Muscle layer of colon (tissue), 2 donors: ENCODE results near the gene FOXRED2.
"Not testable (repeated sequence)": the region's sequence is repeated elsewhere in the genome, so short reads cannot be mapped to it uniquely, and the experiment has no call there.

Source experiments
- H3K27ac ChIP-seq: one replicate; pipeline ENCODE4 v1.7.0; 2013; ENCODE audit warnings: low read depth, mild to moderate bottlenecking, low read length, moderate library complexity
- H3K27me3 ChIP-seq, 2 donors: one replicate each; pipeline ENCODE4 v1.7.0; 2013; ENCODE audit warnings: low read length in 2 of 2, mild to moderate bottlenecking in 2 of 2; ENCODE audit not compliant: insufficient read depth in 2 of 2, control insufficient read depth in 1 of 2
- H3K36me3 ChIP-seq: one replicate; pipeline ENCODE4 v1.7.0; 2013; ENCODE audit warnings: mild to moderate bottlenecking, low read length; ENCODE audit not compliant: insufficient read depth
- H3K4me1 ChIP-seq: one replicate; pipeline ENCODE4 v1.7.0; 2013; ENCODE audit warnings: mild to moderate bottlenecking, low read length; ENCODE audit not compliant: insufficient read depth
- H3K4me3 ChIP-seq, 2 donors: one replicate each; pipeline ENCODE4 v1.7.0; 2013; ENCODE audit warnings: low read length in 2 of 2, low read depth in 1 of 2, mild to moderate bottlenecking in 1 of 2, moderate library complexity in 1 of 2
- H3K9ac ChIP-seq: one replicate; pipeline ENCODE4 v1.7.0; 2013; ENCODE audit warnings: low read length
- H3K9me3 ChIP-seq: one replicate; pipeline ENCODE4 v1.7.0; 2013; ENCODE audit warnings: mild to moderate bottlenecking, low read length
- donor health status: abdominal sarcoma.
- donor health status: Adenocarcinoma of cecum.

Gene FOXRED2

GRCh38 chr22:36540867-36541642, 34.2 kb upstream of the FOXRED2 start:
- Histone ChIP-seq H3K9me3 (no peaks in the 10 kb centered on the region), H3K36me3 (no peaks in the 10 kb centered on the region), H3K27me3 (no peaks in the 10 kb centered on the region), H3K27ac (no peak overlapping the region), H3K4me1 (peaks cover 4% of the 10 kb centered on the region), H3K4me3 (no peak overlapping the region), H3K9ac (no peak overlapping the region)

- H3K4me1 ChIP-seq: peaks cover 4% of the 10 kb centered on the region
- no peaks in the 10 kb centered on the region for H3K27me3 ChIP-seq
- no peaks in the 10 kb centered on the region for H3K36me3 ChIP-seq
- H3K4me3 ChIP-seq: no peak overlapping the region
- H3K9me3 ChIP-seq: no peaks in the 10 kb centered on the region
- H3K27ac ChIP-seq: no peak overlapping the region
- no peak overlapping the region for H3K9ac ChIP-seq
Measured at GRCh38 chr22:36538529-36538928, 31.7 kb upstream of the FOXRED2 start.

GRCh38 chr22:36536717-36537116, 29.9 kb upstream of the FOXRED2 start:
- Histone ChIP-seq H3K9me3 (no peaks in the 10 kb centered on the region), H3K27ac (no peak overlapping the region), H3K27me3 (no peaks in the 10 kb centered on the region), H3K4me3 (no peak overlapping the region), H3K4me1 (no peaks in the 10 kb centered on the region), H3K36me3 (no peaks in the 10 kb centered on the region), H3K9ac (no peak overlapping the region)

GRCh38 chr22:36533320-36533719, 26.5 kb upstream of the FOXRED2 start:
- H3K27me3 ChIP-seq: not testable (repeated sequence)

GRCh38 chr22:36532466-36532865, 25.6 kb upstream of the FOXRED2 start:
- Histone ChIP-seq H3K27me3 (no peaks in the 10 kb centered on the region), H3K9me3 (no peaks in the 10 kb centered on the region), H3K4me1 (peaks cover 9% of the 10 kb centered on the region), H3K27ac (no peak overlapping the region), H3K4me3 (no peak overlapping the region), H3K36me3 (no peaks in the 10 kb centered on the region), H3K9ac (no peak overlapping the region)

More at GRCh38 chr22:36533320-36533719, 26.5 kb upstream of the FOXRED2 start:
- not testable (repeated sequence) for H3K27ac ChIP-seq, H3K4me1 ChIP-seq, H3K9me3 ChIP-seq, H3K4me3 ChIP-seq, H3K9ac ChIP-seq, H3K36me3 ChIP-seq

- H3K9ac ChIP-seq: peak within 1 kb of the TSS; percentile 92
- peak within 1 kb of the TSS; percentile 82 to 86 for H3K4me3 ChIP-seq
- no peaks in the 10 kb centered on the region for H3K27me3 ChIP-seq
- no peaks in the 10 kb centered on the region for H3K9me3 ChIP-seq
- peaks cover 12% of the 10 kb centered on the region for H3K4me1 ChIP-seq
- H3K27ac ChIP-seq: peak within 1 kb of the TSS; percentile 92
- H3K36me3 ChIP-seq: peaks cover 16% of the 10 kb centered on the region
Measured at GRCh38 chr22:36528795-36529751, 22.2 kb upstream of the FOXRED2 start, which contains the start of gene EIF3D. Gene EIF3D, minus strand, starts transcription at chr22:36529166. Its CDS starts 3,045 bp downstream, at chr22:36526121.

- Histone ChIP-seq H3K9me3 (no peaks in the 10 kb centered on the region), H3K4me3 (peak overlapping the region; percentile 82 to 86), H3K27ac (peak overlapping the region; percentile 91)
Measured at GRCh38 chr22:36528341-36528740, 21.5 kb upstream of the FOXRED2 start.

GRCh38 chr22:36522662-36523061, 15.8 kb upstream of the FOXRED2 start:
- H3K4me3 ChIP-seq: no peak overlapping the region
- peaks cover 5% of the 10 kb centered on the region for H3K4me1 ChIP-seq
- H3K36me3 ChIP-seq: peaks cover 78% of the 10 kb centered on the region
- no peak overlapping the region for H3K27ac ChIP-seq
- no peak overlapping the region for H3K9ac ChIP-seq
- no peaks in the 10 kb centered on the region for H3K9me3 ChIP-seq
- H3K27me3 ChIP-seq: no peaks in the 10 kb centered on the region

More at GRCh38 chr22:36528341-36528740, 21.5 kb upstream of the FOXRED2 start:
- no peaks in the 10 kb centered on the region for H3K27me3 ChIP-seq
- H3K36me3 ChIP-seq: peaks cover 23% of the 10 kb centered on the region
- H3K9ac ChIP-seq: peak overlapping the region; percentile 92
- peaks cover 12% of the 10 kb centered on the region for H3K4me1 ChIP-seq

GRCh38 chr22:36520423-36520822, 13.6 kb upstream of the FOXRED2 start:
- no peaks in the 10 kb centered on the region for H3K27me3 ChIP-seq
- no peak overlapping the region for H3K4me3 ChIP-seq
- H3K9me3 ChIP-seq: no peaks in the 10 kb centered on the region
- H3K9ac ChIP-seq: no peak overlapping the region
- H3K4me1 ChIP-seq: no peaks in the 10 kb centered on the region
- H3K27ac ChIP-seq: no peak overlapping the region
- peaks cover 97% of the 10 kb centered on the region for H3K36me3 ChIP-seq

- H3K36me3 ChIP-seq: peaks cover 95% of the 10 kb centered on the region
- H3K27ac ChIP-seq: not testable (repeated sequence)
Measured at GRCh38 chr22:36519906-36520305, 13.1 kb upstream of the FOXRED2 start.

GRCh38 chr22:36514766-36515165, 7.9 kb upstream of the FOXRED2 start:
- H3K36me3 ChIP-seq: peaks cover 90% of the 10 kb centered on the region
- H3K4me3 ChIP-seq: no peak overlapping the region
- H3K27me3 ChIP-seq: no peaks in the 10 kb centered on the region
- peaks cover 6% of the 10 kb centered on the region for H3K4me1 ChIP-seq
- no peak overlapping the region for H3K27ac ChIP-seq
- H3K9me3 ChIP-seq: no peaks in the 10 kb centered on the region
- no peak overlapping the region for H3K9ac ChIP-seq

More at GRCh38 chr22:36519906-36520305, 13.1 kb upstream of the FOXRED2 start:
- H3K4me3 ChIP-seq, H3K9ac ChIP-seq, H3K9me3 ChIP-seq, H3K27me3 ChIP-seq, H3K4me1 ChIP-seq: not testable (repeated sequence)
